Caco-2 (cell line): ENCODE results near the gene ITPR1. TPM values are rescaled to one million over a fixed set of nuclear protein-coding genes. Genes with fewer than 3 reads are reported as not detected.

ENCODE experiments used
- BruUV-seq: library from RNA; stranded (reverse); fragments of 400-500 nt; replicated peaks from 2 replicates; lab custom pipeline; 2021; lab: Mats Ljungman, UMichigan
- CTCF ChIA-PET: fragments of 300-600 bp; sonication (Branson Sonifier 250); formaldehyde crosslinking; loops from one replicate; lab custom pipeline; 2022; ENCODE audit warnings: antibody characterized with exemption; lab: Charles Lee
- POLR2A ChIA-PET: fragments of 300-600 bp; sonication (Branson Sonifier 250); formaldehyde crosslinking; loops from one replicate; lab custom pipeline; 2022; ENCODE audit warnings: antibody characterized with exemption; lab: Charles Lee
- DNase-seq, 2 experiments: peaks; one replicate each; pipeline versions ENCODE4 v3.0.0 to v3.0.0-alpha.2; 2020 to 2022
- H3K27me3 ChIP-seq: replicated peaks from 2 replicates; pipeline ENCODE4 v1.6.0; 2011; ENCODE audit warnings: low read length; ENCODE audit not compliant: control insufficient read depth, insufficient read depth
- H3K36me3 ChIP-seq: 2 replicates; pipeline ENCODE4 v1.5.1; 2011; ENCODE audit warnings: low read length; ENCODE audit not compliant: control insufficient read depth, insufficient read depth
- H3K4me1 ChIP-seq: fragments of 250-450 bp; sonication (Bioruptor Pico); 2 replicates; pipeline ENCODE4 v1.5.1; 2020; ENCODE audit warnings: mild to moderate bottlenecking
- H3K4me3 ChIP-seq: 2 replicates; pipeline ENCODE4 v1.5.1; 2011; ENCODE audit warnings: low read depth, mild to moderate bottlenecking, control low read depth, low read length
- H3K9me3 ChIP-seq: fragments of 250-450 bp; sonication (Bioruptor Pico); 2 replicates; pipeline ENCODE4 v1.5.1; 2020; ENCODE audit warnings: mild to moderate bottlenecking, moderate library complexity
- H3K27ac Mint-ChIP-seq: one replicate; pipeline ENCODE4 v1.8.0; 2022; ENCODE audit warnings: mixed read lengths; ENCODE audit not compliant: unreplicated experiment
- H3K27me3 Mint-ChIP-seq: one replicate; pipeline ENCODE4 v1.8.0; 2022; ENCODE audit warnings: mixed read lengths; ENCODE audit not compliant: insufficient read depth, unreplicated experiment
- H3K36me3 Mint-ChIP-seq: one replicate; pipeline ENCODE4 v1.8.0; 2022; ENCODE audit warnings: mild to moderate bottlenecking, mixed read lengths; ENCODE audit not compliant: insufficient read depth, unreplicated experiment
- H3K4me1 Mint-ChIP-seq: one replicate; pipeline ENCODE4 v1.8.0; 2022; ENCODE audit warnings: low read depth, mixed read lengths; ENCODE audit not compliant: unreplicated experiment
- H3K4me3 Mint-ChIP-seq: one replicate; pipeline ENCODE4 v1.8.0; 2022; ENCODE audit warnings: mild to moderate bottlenecking, moderate library complexity, mixed read lengths; ENCODE audit not compliant: unreplicated experiment
- H3K9me3 Mint-ChIP-seq: one replicate; pipeline ENCODE4 v1.8.0; 2022; ENCODE audit warnings: mixed read lengths; ENCODE audit not compliant: unreplicated experiment
- intact Hi-C: fragments of 100-400 bp; cut with micrococcal nuclease; formaldehyde crosslinking; loops from one replicate; pipeline ENCODE4 v1.10.0; 2022; ENCODE audit not compliant: unreplicated experiment
- total RNA-seq: library from RNA; stranded (reverse); gene quantifications from 2 replicates; pipeline ENCODE4 v1.2.3, GENCODE V29; 2022
- TF ChIP-seq, protein P1 (sequence below), 2 experiments: fragments of 200-600 bp in 1 of 2; IDR thresholded peaks; 1 replicate in 1 of 2; 2 replicates in 1 of 2; pipeline versions ENCODE4 v1.5.1 to v1.8.0; 2011 to 2022; ENCODE audit warnings: antibody characterized with exemption in 1 of 2, control low read depth in 1 of 2, inconsistent platforms in 1 of 2, low read depth in 1 of 2, low read length in 1 of 2, mild to moderate bottlenecking in 1 of 2, moderate library complexity in 1 of 2; ENCODE audit not compliant: insufficient read depth in 1 of 2, severe bottlenecking in 1 of 2, unreplicated experiment in 1 of 2

The ITPR1 gene
- total RNA-seq, 1 experiment from 2014 or later: 10.4 TPM

DNA sequence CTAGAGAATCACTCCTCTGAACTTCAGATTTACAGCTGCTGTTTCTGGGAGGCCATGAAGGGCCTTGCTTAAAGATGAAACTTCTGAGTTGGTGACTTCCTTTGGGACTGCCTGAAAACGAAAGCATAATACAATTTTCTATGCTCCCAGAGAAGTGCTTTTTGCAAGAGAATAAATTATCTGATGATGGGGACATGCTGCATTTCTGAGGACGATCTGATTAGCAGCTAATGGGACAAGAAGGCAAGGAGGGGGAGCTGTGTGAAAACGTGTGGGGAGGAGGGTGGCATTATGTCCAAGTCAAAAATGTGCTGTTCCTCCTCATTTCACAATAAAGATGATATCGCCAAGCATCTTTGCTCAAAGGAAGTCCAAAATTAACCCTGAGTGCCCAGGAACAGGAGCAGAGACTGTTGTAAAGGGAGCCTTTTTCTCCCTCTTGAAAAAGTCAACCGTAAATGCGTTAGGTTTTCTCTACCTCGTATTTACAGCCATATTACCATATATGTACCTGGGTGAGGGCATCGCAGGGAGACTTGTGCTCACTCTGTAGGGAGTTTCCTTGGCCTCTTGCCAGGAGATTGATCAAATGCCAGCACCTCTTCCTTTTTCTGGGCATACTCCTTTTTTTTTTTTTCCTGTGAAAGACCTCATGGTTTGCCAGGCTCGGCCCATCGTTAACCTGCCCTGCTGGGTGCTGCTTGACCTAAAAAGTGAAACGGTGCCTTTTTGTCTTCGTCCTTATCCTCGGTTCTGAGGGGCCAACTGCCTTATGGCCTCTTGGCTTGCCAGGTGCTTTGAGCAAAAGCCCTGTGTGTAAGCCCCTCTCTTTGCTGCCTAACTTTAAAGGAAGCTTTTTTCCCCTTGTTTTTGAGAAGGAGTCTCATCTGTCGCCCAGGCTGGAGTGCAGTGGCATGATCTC is 11.5 kb downstream of the ITPR1 start:
- Histone ChIP-seq H3K9me3 (no peaks in the 10 kb centered on the region), H3K4me1 (peaks cover 24% of the 10 kb centered on the region), H3K27me3 (no peaks in the 10 kb centered on the region), H3K36me3 (no peaks in the 10 kb centered on the region), H3K4me3 (no peak overlapping the region)
- TF ChIP-seq, protein P1, sequence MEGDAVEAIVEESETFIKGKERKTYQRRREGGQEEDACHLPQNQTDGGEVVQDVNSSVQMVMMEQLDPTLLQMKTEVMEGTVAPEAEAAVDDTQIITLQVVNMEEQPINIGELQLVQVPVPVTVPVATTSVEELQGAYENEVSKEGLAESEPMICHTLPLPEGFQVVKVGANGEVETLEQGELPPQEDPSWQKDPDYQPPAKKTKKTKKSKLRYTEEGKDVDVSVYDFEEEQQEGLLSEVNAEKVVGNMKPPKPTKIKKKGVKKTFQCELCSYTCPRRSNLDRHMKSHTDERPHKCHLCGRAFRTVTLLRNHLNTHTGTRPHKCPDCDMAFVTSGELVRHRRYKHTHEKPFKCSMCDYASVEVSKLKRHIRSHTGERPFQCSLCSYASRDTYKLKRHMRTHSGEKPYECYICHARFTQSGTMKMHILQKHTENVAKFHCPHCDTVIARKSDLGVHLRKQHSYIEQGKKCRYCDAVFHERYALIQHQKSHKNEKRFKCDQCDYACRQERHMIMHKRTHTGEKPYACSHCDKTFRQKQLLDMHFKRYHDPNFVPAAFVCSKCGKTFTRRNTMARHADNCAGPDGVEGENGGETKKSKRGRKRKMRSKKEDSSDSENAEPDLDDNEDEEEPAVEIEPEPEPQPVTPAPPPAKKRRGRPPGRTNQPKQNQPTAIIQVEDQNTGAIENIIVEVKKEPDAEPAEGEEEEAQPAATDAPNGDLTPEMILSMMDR (IDR thresholded peaks at IDR 0.05; ENCODE audit: insufficient read depth in 1 of 2, low read depth in 1 of 2, low read length in 1 of 2, severe bottlenecking in 1 of 2, unreplicated experiment in 1 of 2): no peak
- Mint-ChIP-seq H3K27ac (no peak overlapping the region), H3K27me3 (no peaks in the 10 kb centered on the region), H3K9me3 (no peaks in the 10 kb centered on the region), H3K36me3 (no peaks in the 10 kb centered on the region), H3K4me1 (peaks cover 11% of the 10 kb centered on the region), H3K4me3 (no peak overlapping the region)
- DNase-seq: no peak
- intact Hi-C loops: no loop called here
- ChIA-PET CTCF (no interaction called here), POLR2A (no interaction called here)
- no TSS peak for BruUV-seq

DNA sequence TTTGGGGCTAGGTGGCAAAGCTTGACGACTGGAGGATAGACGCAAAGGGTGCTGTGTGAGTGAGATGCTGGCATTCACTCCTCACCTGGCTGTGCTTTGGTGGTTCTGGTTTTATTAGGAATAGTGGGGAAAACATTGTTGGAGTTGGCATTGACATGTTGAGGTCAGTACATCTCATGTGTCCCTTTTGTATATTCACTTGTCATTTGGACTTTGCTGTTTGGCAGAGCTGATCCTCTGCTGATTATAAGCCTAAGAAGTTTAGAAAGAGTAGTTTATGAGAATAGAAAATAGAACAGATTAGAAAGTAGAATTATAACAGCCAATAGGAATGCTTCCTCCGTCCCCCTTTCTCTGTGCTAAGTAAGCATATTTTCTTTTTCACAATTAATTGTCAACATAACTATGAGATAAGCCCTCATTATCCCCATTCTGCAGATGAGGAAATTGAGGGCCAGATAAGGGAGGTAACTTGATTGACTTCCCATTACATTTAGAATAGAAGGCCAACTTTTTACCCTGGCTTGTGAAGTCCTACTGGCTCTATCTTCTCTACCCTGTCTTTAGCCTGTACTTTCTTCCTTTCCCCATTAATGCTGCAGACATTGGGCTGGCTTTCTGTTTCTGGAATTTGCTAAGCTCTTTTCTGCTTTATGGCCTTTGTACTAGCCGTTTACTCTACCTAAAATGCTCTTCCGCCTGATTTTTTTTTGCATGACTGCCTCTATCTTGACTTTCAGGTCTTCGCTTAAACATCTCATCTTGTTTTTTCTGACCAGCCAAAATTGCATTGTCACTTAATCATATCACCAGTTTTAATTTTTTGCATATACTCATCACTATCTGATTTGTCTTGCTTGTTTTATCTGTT is 12.8 kb downstream of the ITPR1 start:
- intact Hi-C loops: no loop called here
- Mint-ChIP-seq H3K9me3 (no peaks in the 10 kb centered on the region), H3K4me1 (peaks cover 11% of the 10 kb centered on the region), H3K27me3 (no peaks in the 10 kb centered on the region), H3K27ac (no peak overlapping the region), H3K36me3 (no peaks in the 10 kb centered on the region), H3K4me3 (no peak overlapping the region)
- Histone ChIP-seq H3K27me3 (no peaks in the 10 kb centered on the region), H3K9me3 (no peaks in the 10 kb centered on the region), H3K36me3 (no peaks in the 10 kb centered on the region), H3K4me3 (no peak overlapping the region), H3K4me1 (peaks cover 24% of the 10 kb centered on the region)
- POLR2A ChIA-PET: no interaction called here
- BruUV-seq: no TSS peak
- CTCF ChIA-PET: no interaction called here
- TF ChIP-seq, protein P1 (IDR thresholded peaks at IDR 0.05; ENCODE audit: insufficient read depth in 1 of 2, low read depth in 1 of 2, low read length in 1 of 2, severe bottlenecking in 1 of 2, unreplicated experiment in 1 of 2): no peak
- no peak for DNase-seq

DNA sequence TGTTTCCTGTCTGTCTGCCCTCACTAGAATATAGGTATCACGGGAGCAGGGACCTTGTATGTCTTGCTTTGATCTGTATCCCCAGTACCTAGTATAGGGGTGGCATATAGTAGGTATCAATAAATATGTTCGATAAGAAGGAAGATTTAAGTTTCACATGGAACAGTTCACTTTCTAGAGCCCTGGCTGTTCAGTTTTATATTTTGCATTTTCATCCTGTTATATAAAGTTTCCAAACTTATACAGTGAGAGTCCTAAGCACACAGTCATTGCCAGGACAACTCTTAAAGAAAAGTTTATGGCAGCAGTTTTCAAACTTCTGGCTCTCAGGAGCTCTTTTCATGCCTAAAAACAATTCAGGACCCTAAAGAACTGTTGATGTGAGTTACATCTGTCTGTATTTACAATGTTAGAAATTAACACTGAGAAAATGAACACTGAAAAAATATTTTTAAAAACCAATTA is 13.4 kb downstream of the ITPR1 start:
- CTCF ChIA-PET: no interaction called here
- TF ChIP-seq, protein P1 (IDR thresholded peaks at IDR 0.05; ENCODE audit: insufficient read depth in 1 of 2, low read depth in 1 of 2, low read length in 1 of 2, severe bottlenecking in 1 of 2, unreplicated experiment in 1 of 2): no peak
- no TSS peak for BruUV-seq
- peaks cover 11% of the 10 kb centered on the region for H3K4me1 Mint-ChIP-seq
- no peak overlapping the region for H3K4me3 ChIP-seq
- no peaks in the 10 kb centered on the region for H3K9me3 ChIP-seq
- POLR2A ChIA-PET: no interaction called here
- intact Hi-C loops: no loop called here
- no peaks in the 10 kb centered on the region for H3K36me3 ChIP-seq
- DNase-seq: no peak
- H3K27ac Mint-ChIP-seq: no peak overlapping the region
- H3K27me3 Mint-ChIP-seq: no peaks in the 10 kb centered on the region
- H3K27me3 ChIP-seq: no peaks in the 10 kb centered on the region
- H3K4me3 Mint-ChIP-seq: no peak overlapping the region
- H3K36me3 Mint-ChIP-seq: no peaks in the 10 kb centered on the region
- H3K9me3 Mint-ChIP-seq: no peaks in the 10 kb centered on the region
- peaks cover 18% of the 10 kb centered on the region for H3K4me1 ChIP-seq
